Stimulated activated CD4-positive, alpha-beta T cell treated with anti-CD3 and anti-CD28 coated beads, Interleukin-1b, Interleukin-23, amount 100 ng/mL, for 48 hours (primary cell): ENCODE data around the gene IGF2R.
"Not testable (repeated sequence)": the region's sequence is repeated elsewhere in the genome, so short reads cannot be mapped to it uniquely, and the experiment has no call there.

ENCODE experiments used
- DNase-seq: peaks from one replicate; pipeline ENCODE4 v3.0.0-alpha.2; 2020

The IGF2R gene

GRCh38 chr6:159968295-159969203 lies at the start of gene IGF2R:
IGF2R (plus strand) TSS chr6:159969082; CDS start chr6:159969247, 165 bp downstream.
- peak; percentile 94 for DNase-seq

DNA sequence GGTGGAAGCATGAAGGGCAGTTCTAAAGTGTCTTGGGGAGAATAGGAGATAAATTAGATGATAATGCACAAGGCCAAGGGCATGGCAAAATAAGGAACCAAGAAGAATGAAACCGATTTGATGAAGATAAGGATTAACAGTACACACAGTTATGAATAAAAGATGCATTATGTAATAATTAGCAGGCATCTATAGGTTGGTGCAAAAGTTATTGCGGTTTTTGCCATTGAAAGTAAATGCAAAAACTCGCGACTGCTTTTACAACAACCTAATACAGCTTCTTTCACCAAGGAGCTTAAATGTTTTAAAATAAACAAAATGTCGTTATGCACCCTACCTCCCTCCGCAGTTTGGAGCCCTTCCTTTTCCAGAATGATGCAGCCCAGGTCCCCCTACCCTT lies 49.1 kb upstream of the IGF2R start:
- no peak for DNase-seq

GRCh38 chr6:159924150-159924549 lies 44.7 kb upstream of the IGF2R start:
- not testable (repeated sequence) for DNase-seq

- DNase-seq, result no peak
Measured at GRCh38 chr6:159926542-159927203, 42.2 kb upstream of the IGF2R start.

- peak; percentile 48 for DNase-seq
Measured at GRCh38 chr6:159929819-159930218, 39.1 kb upstream of the IGF2R start.

- DNase-seq, result peak; percentile 61
Measured at GRCh38 chr6:159931112-159931511, 37.8 kb upstream of the IGF2R start.

GRCh38 chr6:159931846-159932245 lies 37.0 kb upstream of the IGF2R start:
- DNase-seq, result no peak

DNA sequence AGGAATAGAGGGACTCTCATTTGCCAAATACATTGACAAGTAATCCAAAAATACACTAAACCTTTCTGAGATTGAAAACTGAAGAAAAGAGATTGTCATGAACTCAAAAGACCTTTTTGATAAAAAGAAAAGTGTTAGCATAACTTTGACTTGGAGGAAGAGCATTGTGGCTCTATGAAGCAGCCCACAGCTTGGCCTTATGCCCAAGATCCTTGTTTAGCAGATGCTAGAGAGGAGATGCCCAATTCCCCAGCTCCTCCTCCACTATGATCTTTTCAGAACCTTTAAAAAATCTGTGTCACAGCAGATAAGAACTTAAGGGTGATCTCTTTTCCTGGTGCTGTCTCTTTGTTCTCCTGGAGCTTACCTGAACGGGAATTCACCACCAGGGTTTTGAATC lies 35.8 kb upstream of the IGF2R start:
- DNase-seq, result no peak

DNA sequence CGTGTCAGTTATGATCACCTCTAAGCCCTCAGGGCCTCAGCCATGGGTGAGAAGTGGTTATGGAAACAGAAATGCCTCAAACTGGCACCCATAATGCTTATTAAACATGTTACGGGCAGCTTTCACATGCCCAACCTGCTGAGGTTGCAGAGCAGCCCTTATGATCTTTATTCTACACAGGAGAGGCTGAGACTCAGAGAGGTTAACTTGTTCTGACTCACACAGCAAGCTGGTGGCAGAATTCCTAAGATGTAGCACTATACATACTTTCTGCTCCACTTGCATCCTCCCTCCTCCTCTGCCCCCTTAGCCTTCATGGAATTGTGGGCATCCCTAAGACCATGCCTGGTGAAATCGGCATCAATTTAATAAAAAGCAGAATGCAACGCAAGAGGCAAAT lies 34.7 kb upstream of the IGF2R start:
- DNase-seq, result no peak

- DNase-seq, result no peak
Measured at GRCh38 chr6:159935065-159935464, 33.8 kb upstream of the IGF2R start.

GRCh38 chr6:159935633-159936032 lies 33.2 kb upstream of the IGF2R start:
- no peak for DNase-seq

DNA sequence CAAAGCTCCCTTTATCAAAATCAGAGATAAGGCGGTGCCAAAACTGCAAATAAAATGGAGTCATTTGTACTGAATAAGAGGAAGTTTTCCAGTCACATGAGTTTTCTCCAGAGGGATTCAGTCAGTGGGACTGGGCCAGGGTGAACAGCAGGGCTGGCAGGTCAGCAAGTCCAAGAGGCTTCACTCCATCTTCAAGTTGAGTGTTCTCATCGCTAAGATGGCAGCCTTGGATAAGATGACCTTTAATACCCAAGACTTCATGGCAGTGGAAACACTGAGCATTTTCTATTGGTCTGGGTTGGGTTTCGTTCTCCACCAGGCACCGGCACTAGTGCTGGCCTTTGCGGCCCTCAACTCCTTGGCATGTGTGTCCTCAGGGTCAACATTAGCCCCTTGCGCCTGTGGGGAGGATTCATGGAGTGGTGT lies 29.3 kb upstream of the IGF2R start:
- no peak for DNase-seq

DNA sequence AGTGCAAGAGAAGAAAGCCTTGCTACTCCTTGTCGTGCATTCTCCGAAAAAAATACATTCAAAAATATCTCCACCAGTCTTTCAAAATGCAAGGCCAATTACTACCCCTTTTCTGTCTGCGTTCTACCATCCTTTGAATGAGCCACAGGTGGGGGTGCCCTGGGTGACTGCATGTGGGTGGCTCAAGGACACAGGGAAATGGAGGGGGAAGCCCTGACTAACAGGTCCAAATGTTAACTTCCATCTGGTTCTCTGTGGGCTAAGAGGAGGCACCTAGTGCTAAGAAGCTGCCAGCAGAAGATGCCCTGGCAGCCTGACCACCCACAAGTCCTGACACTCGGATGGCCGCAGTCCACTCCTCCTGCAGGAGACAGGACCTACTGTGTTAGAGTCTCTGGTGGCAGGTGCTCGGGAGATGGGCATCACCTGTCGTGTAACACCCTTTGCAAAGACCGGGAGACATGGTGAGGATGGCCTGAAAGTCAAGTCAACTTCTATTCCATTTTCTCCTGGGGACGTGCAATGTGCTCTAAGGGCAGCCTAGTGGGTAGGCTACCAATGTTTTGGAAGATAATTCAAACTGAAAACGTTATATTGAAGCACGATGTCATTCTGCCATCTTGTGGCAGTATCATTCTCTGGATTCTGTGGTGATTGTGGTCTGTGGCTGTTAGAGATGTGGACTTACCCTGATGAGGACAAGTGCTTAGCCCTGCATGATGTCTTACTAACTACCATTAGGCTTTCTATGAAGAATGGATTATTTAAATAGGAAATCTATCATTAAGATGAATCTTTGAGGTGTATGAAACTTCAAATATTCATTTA lies 27.4 kb upstream of the IGF2R start:
- DNase-seq, result peak; percentile 19

- DNase-seq, result no peak
Measured at GRCh38 chr6:159943101-159943632, 25.7 kb upstream of the IGF2R start.

DNA sequence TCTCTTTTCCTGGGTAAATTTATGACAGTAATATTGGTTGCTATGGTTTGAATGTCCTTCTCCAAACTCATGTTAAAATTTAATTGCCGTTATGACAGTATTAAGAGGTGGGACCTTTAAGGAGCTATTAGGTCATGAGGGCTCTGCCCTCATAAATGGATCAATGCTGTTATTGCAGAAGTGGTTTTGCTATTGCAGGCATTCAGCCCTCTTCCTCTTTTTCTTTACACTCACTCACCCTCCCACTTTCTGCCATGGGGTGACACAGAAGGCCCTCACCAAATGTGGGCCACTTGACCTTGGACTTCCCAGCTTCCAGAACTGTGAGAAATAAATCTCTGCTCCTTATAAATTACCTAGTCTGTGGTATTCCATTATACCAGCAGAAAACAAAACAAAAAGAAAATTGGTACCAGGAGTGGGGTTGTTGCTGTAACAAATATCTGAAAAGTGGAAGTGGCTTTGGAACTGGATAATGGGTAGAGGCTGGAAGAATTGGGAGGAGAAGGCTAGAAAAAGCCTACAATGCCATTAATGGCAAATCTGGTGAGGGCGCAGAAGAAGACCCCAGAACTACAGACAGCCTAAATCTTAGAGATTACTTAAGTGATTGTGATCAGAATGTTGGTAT lies 24.8 kb upstream of the IGF2R start:
- DNase-seq, result no peak

GRCh38 chr6:159945801-159946392 lies 23.0 kb upstream of the IGF2R start:
- DNase-seq, result no peak

- DNase-seq, result no peak
Measured at GRCh38 chr6:159946912-159947311, 22.0 kb upstream of the IGF2R start.

DNA sequence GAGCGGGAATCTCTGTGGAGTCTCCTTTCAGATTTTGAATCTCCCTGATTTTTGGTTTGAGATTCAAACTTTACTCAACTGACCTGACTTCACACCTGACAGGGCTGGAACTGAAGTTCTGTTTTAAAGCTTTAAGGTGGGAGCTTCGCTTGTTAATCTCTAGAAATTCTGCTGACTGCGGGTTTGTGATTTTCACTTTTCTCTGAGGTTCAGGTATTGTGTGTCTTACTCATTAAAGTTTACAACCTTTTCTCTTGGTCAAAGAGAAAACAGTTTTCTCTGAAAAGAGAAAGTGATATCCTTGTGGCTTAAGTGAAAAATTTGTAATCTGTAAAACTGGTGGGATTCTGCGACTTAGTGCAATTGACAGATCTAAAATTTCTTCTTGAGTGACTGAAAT lies 20.7 kb upstream of the IGF2R start:
- DNase-seq, result no peak

- no peak for DNase-seq
Measured at GRCh38 chr6:159951772-159952171, 17.1 kb upstream of the IGF2R start.

DNA sequence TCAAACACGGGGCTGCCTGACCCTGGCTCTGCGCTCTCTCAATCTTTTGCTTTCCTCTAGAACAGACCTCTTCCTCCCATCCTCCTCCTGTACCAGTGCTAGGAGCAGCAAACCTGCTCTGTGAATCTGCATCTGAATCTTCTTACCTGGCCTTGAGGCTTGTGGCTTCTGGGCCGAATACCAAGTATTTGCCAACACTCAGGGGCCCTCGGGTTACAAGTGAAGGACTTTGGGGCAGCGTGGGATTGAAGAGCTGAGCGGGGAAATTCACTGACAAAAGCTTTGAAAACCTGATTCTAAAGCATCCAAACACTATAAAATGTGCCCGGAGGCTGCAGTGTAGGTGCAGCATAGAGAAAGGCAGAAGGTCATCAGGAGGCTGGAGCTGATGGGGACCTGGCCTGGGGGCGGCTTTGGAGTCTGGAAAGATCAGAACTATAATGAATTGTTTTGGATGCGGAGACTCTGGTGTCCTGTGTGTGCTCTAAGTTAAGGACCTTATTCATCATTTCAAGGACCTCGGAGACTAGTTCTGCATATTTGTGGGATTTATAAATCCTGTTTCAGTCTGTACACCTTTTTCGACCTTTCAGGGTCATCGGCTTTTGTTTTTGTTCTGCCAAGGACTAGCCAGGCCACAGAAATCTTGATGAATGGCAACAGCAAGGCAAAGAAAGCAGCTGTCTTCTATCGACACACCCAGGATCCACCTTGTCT lies 16.4 kb upstream of the IGF2R start:
- no peak for DNase-seq

GRCh38 chr6:159953091-159953601 lies 15.7 kb upstream of the IGF2R start:
- DNase-seq, result no peak
